Psoas muscle (tissue), 8 donors: ENCODE results near the gene TRIM17. TPM values are rescaled to one million over a fixed set of nuclear protein-coding genes. Genes with fewer than 3 reads are reported as not detected.

Experiments used
- ATAC-seq, 4 donors: fragments of 200-7000 bp; cut with Tn5 transposase; one replicate each; pipeline ENCODE4 v1.9.1; 2020; ENCODE audit warnings: moderate library complexity in 3 of 4, mild to moderate bottlenecking in 2 of 4
- DNase-seq, 2 donors: peaks; one replicate each; pipeline ENCODE4 v3.0.0-alpha.2; 2020
- H3K27ac ChIP-seq: fragments of 200-600 bp; one replicate; pipeline ENCODE4 v1.8.0; 2022
- H3K27me3 ChIP-seq, 3 donors: fragments of 200-600 bp in 1 of 3; one replicate each; pipeline versions ENCODE4 v1.6.1 to v1.8.0; 2013 to 2022; ENCODE audit warnings: low read length in 2 of 3, mild to moderate bottlenecking in 2 of 3, moderate library complexity in 1 of 3; ENCODE audit not compliant: insufficient read depth in 3 of 3
- H3K36me3 ChIP-seq, 2 donors: fragments of 200-600 bp in 1 of 2; one replicate each; pipeline versions ENCODE4 v1.6.1 to v1.8.0; 2013 to 2022; ENCODE audit warnings: low read depth in 1 of 2, mild to moderate bottlenecking in 1 of 2, moderate library complexity in 1 of 2; ENCODE audit not compliant: insufficient read depth in 1 of 2
- H3K4me1 ChIP-seq: fragments of 200-600 bp; one replicate; pipeline ENCODE4 v1.8.0; 2022
- H3K4me3 ChIP-seq: fragments of 200-600 bp; one replicate; pipeline ENCODE4 v1.8.0; 2022; ENCODE audit warnings: mild to moderate bottlenecking
- H3K9me3 ChIP-seq: fragments of 200-600 bp; one replicate; pipeline ENCODE4 v1.8.0; 2022
- WGBS, 3 donors: extraction: QIAGEN DNeasy Blood & Tissue Kit; methylation state at CpG; one replicate each; pipeline versions ENCODE4 v1.1.6 to v1.1.7; 2013; 5-methylcytosine and 5-hydroxymethylcytosine counted together
- intact Hi-C, 2 donors: fragments of 100-400 bp; cut with DNase I; formaldehyde crosslinking; loops; one replicate each; pipeline versions ENCODE4 v1.11.0 to v1.14.2; 2022
- polyA plus RNA-seq, 3 donors: library from polyadenylated mRNA; stranded (reverse); fragments of 200-250 nt; gene quantifications; one replicate each; pipeline ENCODE4 v1.2.3, GENCODE V29; 2013
- total RNA-seq, 4 donors: library from RNA; stranded (reverse); fragmentation: NEBNext Ultra II Directional in 2 of 4; extraction: Animal tissue kit (Norgen Biotek cat#: 25700) in 2 of 4; gene quantifications; one replicate each; pipeline versions ENCODE4 v1.2.1 to v1.2.4, GENCODE V29; 2021 to 2023
- TF ChIP-seq, protein P1 (sequence below): fragments of 200-600 bp; IDR thresholded peaks from one replicate; pipeline ENCODE4 v1.8.0; 2022; ENCODE audit warnings: antibody characterized with exemption
- donor health status: healthy with polysubstance abuse.
- donor health status: DM: no; HTN: no; CAD: no; lungs with moderate emphysema.
- donor health status: Bipolar disorder and iron deficiency.
- donor health status: healthy.
- donor health status: DM: yes; HTN: yes; CAD: no.
- donor health status: DM: no; HTN: no; CAD: no.
- donor health status: DM: no; HTN: no; CAD: no.
- donor health status: DM: yes; HTN: yes; CAD: no.

TRIM17 gene
- total and polyA plus RNA-seq, 7 donors, result 0.03 TPM; not detected in 6

DNA sequence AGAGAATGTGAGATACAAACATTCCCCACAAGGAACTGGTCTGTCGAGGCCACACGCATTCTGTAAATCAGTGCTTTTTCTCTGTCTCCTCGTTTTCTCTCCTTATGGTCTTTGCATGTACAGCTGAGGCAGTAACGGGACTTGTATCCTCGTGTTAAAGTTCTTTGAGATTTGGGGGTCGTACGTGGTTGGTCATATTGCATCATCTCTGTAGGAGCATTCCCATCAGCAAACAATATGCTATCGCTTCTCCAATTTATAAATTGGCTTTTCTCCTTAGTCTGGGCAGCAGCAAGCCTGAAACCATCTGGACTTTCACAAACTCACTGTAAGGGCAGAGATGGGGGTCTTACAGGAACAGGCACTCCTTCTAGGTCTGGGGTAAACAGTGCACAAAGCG is 13.0 kb upstream of the TRIM17 start:
- intact Hi-C loops, result no loop called here
- Histone ChIP-seq H3K27me3 (peaks cover 0 to 3% (median 0%) of the 10 kb centered on the region in 3 donors), H3K4me1 (no peaks in the 10 kb centered on the region), H3K27ac (no peak overlapping the region), H3K4me3 (no peak overlapping the region), H3K9me3 (no peaks in the 10 kb centered on the region), H3K36me3 (no peaks in the 10 kb centered on the region)
- ATAC-seq (no peak), DNase-seq (no peak)
- 75 to 86% (median 78%) methylated on average over 9 of the region's 9 CpGs for WGBS, 3 donors
- TF ChIP-seq, protein P1, sequence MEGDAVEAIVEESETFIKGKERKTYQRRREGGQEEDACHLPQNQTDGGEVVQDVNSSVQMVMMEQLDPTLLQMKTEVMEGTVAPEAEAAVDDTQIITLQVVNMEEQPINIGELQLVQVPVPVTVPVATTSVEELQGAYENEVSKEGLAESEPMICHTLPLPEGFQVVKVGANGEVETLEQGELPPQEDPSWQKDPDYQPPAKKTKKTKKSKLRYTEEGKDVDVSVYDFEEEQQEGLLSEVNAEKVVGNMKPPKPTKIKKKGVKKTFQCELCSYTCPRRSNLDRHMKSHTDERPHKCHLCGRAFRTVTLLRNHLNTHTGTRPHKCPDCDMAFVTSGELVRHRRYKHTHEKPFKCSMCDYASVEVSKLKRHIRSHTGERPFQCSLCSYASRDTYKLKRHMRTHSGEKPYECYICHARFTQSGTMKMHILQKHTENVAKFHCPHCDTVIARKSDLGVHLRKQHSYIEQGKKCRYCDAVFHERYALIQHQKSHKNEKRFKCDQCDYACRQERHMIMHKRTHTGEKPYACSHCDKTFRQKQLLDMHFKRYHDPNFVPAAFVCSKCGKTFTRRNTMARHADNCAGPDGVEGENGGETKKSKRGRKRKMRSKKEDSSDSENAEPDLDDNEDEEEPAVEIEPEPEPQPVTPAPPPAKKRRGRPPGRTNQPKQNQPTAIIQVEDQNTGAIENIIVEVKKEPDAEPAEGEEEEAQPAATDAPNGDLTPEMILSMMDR, result no peak

DNA sequence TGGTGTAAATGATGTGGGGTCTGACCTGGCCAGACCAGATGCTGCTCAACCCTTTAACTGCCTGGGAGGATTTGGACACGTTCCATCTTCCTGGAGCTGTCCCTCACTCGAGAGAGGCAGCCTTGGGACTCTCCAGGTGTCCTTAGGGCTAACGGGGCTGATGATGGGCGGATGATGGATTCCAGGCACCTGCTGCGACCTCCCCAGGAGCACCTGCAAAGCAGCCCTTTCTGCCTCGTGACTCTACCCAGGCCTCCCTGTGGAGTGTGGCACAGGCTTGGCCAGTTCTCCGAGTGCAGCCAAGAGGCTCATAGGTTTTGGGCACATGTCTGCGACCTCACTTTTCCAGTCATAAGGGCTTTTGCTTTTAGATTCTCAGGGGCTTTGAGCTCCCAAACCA is 12.3 kb upstream of the TRIM17 start:
- H3K27ac ChIP-seq, result no peak overlapping the region
- no peaks in the 10 kb centered on the region for H3K4me1 ChIP-seq
- peaks cover 0 to 3% (median 0%) of the 10 kb centered on the region in 3 donors for H3K27me3 ChIP-seq
- no peak for DNase-seq
- no peaks in the 10 kb centered on the region for H3K9me3 ChIP-seq
- intact Hi-C loops, result no loop called here
- TF ChIP-seq, protein P1, result no peak
- ATAC-seq, result no peak
- no peaks in the 10 kb centered on the region for H3K36me3 ChIP-seq
- 68 to 72% (median 70%) methylated on average over 8 of the region's 8 CpGs for WGBS, 3 donors
- no peak overlapping the region for H3K4me3 ChIP-seq

DNA sequence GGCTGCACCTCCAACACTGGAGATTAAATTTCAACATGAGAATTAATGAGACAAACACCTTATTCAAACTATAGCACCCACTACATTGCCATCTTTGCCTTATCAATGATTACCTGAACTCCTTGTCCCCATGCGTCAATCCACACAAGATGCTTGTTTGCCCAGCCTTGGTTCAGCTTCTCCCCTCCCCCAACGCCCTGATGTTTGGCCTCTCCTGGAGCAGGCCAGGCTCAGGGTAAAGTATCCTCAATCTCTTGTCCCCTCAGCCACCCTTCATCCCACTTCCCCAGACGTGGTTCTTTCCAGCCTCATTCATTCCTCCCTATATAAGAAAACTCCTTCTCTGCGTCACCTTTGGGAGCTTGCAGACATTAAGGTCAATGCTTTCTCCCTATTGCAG is 11.8 kb upstream of the TRIM17 start:
- Histone ChIP-seq H3K4me1 (no peaks in the 10 kb centered on the region), H3K4me3 (no peak overlapping the region), H3K36me3 (no peaks in the 10 kb centered on the region), H3K27me3 (peaks cover 0 to 3% (median 0%) of the 10 kb centered on the region in 3 donors), H3K9me3 (no peaks in the 10 kb centered on the region), H3K27ac (no peak overlapping the region)
- intact Hi-C loops, result no loop called here
- ATAC-seq, result no peak
- 72 to 80% (median 78%) methylated on average over 4 of the region's 4 CpGs for WGBS, 3 donors
- TF ChIP-seq, protein P1, result no peak
- DNase-seq, result no peak

DNA sequence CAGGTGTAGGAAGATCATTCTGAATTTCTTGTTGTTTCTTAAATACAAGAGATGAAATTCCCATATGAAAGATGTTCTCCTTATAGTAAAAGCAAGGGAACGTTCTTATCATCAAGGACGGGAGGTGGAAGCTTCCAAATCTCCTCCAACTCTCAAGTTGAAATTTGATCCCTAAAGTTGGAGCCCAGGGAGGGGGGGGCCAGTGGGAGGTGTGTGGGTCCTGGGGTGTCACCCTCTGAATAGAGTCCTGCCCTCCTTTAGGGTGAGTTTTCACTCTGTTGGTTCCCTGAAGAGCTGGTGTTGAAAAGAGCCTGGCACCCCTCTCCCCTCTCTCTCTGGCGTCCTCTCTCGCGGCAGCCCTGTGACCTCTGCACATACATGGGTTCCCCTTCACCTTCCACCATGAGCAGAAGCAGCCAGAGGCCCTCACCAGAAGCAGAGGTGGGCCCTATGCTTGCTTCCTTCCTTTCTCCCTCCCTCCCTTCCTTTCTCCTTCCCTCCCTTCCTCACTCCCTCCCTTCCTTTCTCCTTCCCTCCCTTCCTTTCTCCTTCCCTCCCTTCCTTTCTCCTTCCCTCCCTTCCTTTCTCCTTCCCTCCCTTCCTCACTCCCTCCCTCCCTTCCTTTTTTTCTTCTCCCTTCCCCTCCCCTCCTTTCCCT is 10.0 kb upstream of the TRIM17 start:
- H3K27me3 ChIP-seq, result peaks cover 0 to 3% (median 0%) of the 10 kb centered on the region in 3 donors
- WGBS, 3 donors, result 55 to 67% (median 57%) methylated on average over 5 of the region's 5 CpGs
- no peaks in the 10 kb centered on the region for H3K4me1 ChIP-seq
- intact Hi-C loops, result no loop called here
- no peaks in the 10 kb centered on the region for H3K36me3 ChIP-seq
- H3K4me3 ChIP-seq, result no peak overlapping the region
- no peak for ATAC-seq
- TF ChIP-seq, protein P1, result no peak
- DNase-seq, result no peak
- no peak overlapping the region for H3K27ac ChIP-seq
- H3K9me3 ChIP-seq, result no peaks in the 10 kb centered on the region
